Cardiac muscle cell (in vitro differentiated cells and primary cell): ENCODE data around the gene RPL19. TPM values are rescaled to one million over a fixed set of nuclear protein-coding genes. Genes with fewer than 3 reads are reported as not detected.

Experiments used
- DNase-seq, 2 donors: peaks; one replicate each; pipeline versions ENCODE4 v3.0.0 to v3.0.0-alpha.2; 2010 to 2017; ENCODE audit warnings: low read depth in 1 of 2, low spot score in 1 of 2
- H3K27ac ChIP-seq: fragments of 200-600 bp; sonication (generic); 2 replicates; pipeline ENCODE4 v1.5.1; 2016
- H3K27me3 ChIP-seq: fragments of 200-600 bp; sonication (generic); 2 replicates; pipeline ENCODE4 v1.6.0; 2016; ENCODE audit warnings: control low read depth
- H3K36me3 ChIP-seq: fragments of 200-600 bp; sonication (generic); 2 replicates; pipeline ENCODE4 v1.5.1; 2016; ENCODE audit warnings: control low read depth
- H3K4me1 ChIP-seq: fragments of 200-600 bp; sonication (generic); 2 replicates; pipeline ENCODE4 v1.8.1; 2017; ENCODE audit warnings: low read depth, mild to moderate bottlenecking, mixed run types
- H3K4me3 ChIP-seq: fragments of 200-600 bp; sonication (generic); 2 replicates; pipeline ENCODE4 v1.5.1; 2016; ENCODE audit warnings: mild to moderate bottlenecking
- H3K9me3 ChIP-seq: fragments of 200-600 bp; sonication (generic); 2 replicates; pipeline ENCODE4 v1.5.1; 2017; ENCODE audit warnings: low read depth, mild to moderate bottlenecking, control low read depth
- CTCF ChIP-seq: IDR thresholded peaks from 2 replicates; pipeline ENCODE4 v1.5.1; 2012; ENCODE audit warnings: low read depth, mild to moderate bottlenecking, low read length
- polyA plus RNA-seq: library from polyadenylated mRNA; unstranded; fragments of >200 nt; fragmentation: Nextera tagmentation; extraction: Ambion mirVana; gene quantifications from 2 replicates; pipeline ENCODE4 v1.2.1, GENCODE V29; 2016
- total RNA-seq: library from RNA; depleted of rRNA; stranded (reverse); fragments of >200 nt; gene quantifications from 2 replicates; pipeline ENCODE4 v1.2.3, GENCODE V29; 2016

RPL19 gene
- total and polyA plus RNA-seq, 2 experiments from 2014 or later: 761 to 3,028 TPM

DNA sequence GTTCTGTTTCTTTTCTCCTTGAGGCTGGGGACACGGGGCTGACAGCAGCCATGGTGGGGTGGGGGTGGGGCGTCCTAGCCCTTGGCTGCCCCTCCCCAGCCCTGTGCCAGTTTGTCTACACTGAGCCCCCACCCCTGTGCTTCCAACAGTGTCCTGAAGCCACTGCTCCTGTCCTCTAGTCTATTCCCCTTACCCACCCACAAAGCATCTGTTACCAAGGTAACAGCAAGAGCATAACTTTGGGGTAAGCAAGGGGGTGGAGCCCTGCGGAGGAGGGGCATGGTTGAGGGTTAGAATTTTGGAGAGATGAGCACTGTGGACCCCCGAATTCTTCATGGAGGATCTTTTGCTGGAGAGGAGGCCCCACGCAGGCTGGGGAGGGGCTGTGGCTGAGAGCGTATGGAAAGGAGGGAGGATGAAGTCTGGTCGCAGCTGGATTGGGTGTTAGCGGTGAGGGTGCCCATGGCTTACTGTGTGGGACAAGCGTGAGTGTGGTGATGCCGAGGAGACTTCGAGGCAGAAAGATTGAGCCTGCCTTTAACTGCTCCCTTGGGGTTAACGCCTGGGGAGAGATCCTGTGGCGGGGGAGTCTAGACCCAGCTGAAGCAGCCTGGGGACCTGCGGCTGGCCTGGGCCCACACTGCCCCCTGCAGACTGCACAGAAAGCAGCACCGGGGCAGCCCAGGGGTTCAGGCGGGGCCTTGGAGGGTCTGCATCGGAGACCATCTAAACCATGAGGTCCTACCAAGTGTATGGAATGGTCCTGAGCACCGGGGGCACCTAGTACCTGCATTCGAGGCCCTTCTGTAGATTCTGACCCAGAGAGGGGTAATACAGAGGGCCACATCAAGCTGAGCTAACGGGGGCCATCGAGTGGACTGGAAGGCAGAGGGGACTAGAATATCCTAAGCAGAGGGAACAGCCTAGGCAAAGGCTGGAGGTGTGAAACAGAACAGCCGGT is 31.8 kb downstream of the RPL19 start:
- peak; percentile 84 for TF ChIP-seq CTCF
- Histone ChIP-seq H3K36me3 (no peaks in the 10 kb centered on the region), H3K27me3 (no peaks in the 10 kb centered on the region), H3K9me3 (no peaks in the 10 kb centered on the region), H3K4me3 (no peak overlapping the region), H3K4me1 (no peaks in the 10 kb centered on the region), H3K27ac (no peak overlapping the region)
- DNase-seq: peak; percentile 62 to 63

DNA sequence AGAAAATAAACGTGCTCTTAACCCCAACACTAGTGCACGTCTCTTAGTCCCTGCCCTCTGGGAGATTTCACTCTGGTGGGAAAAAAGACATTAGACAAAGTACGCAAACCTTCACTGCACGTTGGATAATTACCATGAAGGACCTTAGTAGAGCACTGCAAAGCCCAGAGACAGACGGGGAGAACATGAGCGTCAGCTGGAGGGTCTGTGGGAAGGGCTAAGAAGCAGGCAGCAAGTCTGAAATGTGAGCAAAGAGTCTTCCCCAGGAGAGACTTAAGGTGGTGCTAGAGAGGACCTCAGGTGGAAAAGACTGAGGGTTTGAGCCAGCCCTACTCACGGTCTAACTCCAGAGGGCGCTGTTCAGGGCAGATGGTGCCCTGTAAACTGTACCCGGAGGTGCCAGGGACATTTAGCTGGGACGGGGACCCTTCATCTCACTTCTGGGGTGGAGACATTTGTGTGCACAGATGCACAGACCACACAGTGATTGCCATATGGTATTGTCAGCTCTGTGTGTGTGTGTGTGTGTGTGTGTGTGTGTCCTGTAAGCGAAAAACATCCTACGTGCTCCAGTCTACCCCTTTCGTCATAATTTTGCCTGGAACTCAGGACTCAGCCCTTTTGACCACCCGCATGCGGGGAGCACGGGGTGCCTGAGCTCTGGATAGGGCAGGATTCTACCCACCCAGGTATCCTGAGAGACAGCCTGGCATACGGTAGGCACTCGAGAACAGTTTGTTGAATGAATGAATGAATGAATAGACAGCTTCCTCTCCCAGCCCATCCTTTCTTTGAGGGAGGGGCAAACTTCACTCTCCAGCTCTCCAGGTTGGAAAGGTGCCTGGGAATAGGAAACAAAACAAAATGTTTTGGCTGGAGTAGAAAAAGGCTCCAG is 35.7 kb downstream of the RPL19 start:
- Histone ChIP-seq H3K27ac (no peak overlapping the region), H3K27me3 (no peaks in the 10 kb centered on the region), H3K9me3 (no peaks in the 10 kb centered on the region), H3K36me3 (no peaks in the 10 kb centered on the region), H3K4me1 (no peaks in the 10 kb centered on the region), H3K4me3 (no peak overlapping the region)
- TF ChIP-seq CTCF: peak; percentile 73
- peak; percentile 64 to 70 for DNase-seq

GRCh38 chr17:39236450-39236927 is 36.4 kb downstream of the RPL19 start:
- Histone ChIP-seq H3K36me3 (no peaks in the 10 kb centered on the region), H3K4me1 (no peaks in the 10 kb centered on the region), H3K4me3 (no peak overlapping the region), H3K9me3 (no peaks in the 10 kb centered on the region), H3K27me3 (no peaks in the 10 kb centered on the region), H3K27ac (no peak overlapping the region)
- TF ChIP-seq CTCF: no peak
- DNase-seq: no peak

DNA sequence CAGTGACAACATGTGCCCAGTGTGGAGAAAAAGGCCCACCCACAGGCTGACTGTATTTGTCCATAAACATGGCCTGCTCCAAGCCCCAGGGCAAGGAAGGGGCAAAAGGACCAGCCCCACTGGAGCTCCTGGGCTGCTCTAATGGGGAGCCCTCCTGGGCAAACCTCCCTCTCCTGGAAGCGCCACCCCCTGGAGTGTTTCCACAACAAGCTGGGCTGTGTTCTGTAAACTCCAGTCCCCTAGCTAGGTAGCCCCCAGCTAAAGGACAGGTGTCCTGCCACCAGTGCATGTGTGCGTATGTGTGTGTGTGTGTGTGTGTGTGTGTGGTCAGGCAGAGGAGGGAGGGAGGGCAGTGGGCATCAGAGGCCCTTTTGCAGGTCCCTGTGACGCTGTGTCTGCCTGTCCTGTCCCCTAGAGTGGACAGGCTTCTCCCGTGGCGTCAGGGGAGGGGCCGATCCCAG is 36.9 kb downstream of the RPL19 start:
- H3K36me3 ChIP-seq: no peaks in the 10 kb centered on the region
- no peak for TF ChIP-seq CTCF
- H3K4me1 ChIP-seq: no peaks in the 10 kb centered on the region
- H3K27ac ChIP-seq: no peak overlapping the region
- DNase-seq: no peak
- H3K27me3 ChIP-seq: no peaks in the 10 kb centered on the region
- H3K9me3 ChIP-seq: no peaks in the 10 kb centered on the region
- H3K4me3 ChIP-seq: no peak overlapping the region

DNA sequence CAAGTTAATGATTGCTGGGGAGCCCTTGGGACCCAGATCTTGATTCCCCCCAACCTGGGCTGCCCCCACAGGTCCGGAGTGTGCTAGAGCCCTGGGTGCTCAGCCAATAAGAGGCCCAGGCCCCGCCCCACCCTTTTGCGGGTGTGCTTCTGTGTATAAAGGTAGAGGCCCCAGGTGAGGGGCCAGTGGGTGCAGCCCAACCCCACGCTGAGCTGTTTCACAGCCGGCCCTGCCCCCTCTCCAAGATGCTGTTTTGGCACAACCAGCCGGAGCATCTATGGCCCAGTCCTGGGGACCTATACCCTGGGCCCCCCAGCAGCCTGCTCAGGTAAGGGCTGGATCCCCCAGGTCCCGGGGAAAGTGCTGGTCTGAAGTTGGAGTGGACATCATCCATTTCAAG is 37.5 kb downstream of the RPL19 start:
- no peaks in the 10 kb centered on the region for H3K4me1 ChIP-seq
- no peaks in the 10 kb centered on the region for H3K9me3 ChIP-seq
- no peak for TF ChIP-seq CTCF
- no peaks in the 10 kb centered on the region for H3K36me3 ChIP-seq
- H3K27me3 ChIP-seq: no peaks in the 10 kb centered on the region
- no peak overlapping the region for H3K4me3 ChIP-seq
- no peak for DNase-seq
- H3K27ac ChIP-seq: no peak overlapping the region
